HG03460 (cell line): ENCODE measurements around the gene TMTC2.
"Not testable (repeated sequence)": the region's sequence is repeated elsewhere in the genome, so short reads cannot be mapped to it uniquely, and the experiment has no call there.

Source experiments
- ATAC-seq: cut with Tn5 transposase; IDR thresholded peaks from one replicate; pipeline ENCODE4 v1.9.1; 2021; ENCODE audit not compliant: unreplicated experiment

The TMTC2 gene

DNA sequence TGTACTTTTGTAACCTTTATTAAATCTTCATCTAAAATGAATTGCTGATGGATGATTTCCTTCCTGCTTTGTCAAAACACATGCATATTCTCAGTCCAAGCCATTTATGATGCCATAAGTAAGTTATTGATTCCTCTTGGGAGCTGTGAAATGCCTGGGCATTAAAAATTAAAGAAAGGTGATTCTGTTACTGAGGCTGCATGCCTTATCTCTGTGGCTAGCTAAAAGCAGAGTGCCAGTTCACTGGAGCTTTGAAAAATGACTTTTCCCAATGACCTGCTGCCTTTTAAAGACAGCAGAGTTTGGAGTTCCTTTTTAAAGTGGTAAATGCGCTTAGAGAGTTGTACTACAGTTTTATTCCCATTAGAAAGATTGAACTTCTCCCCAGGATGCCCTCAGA, 152.1 kb downstream of the TMTC2 start:
- ATAC-seq: no peak

DNA sequence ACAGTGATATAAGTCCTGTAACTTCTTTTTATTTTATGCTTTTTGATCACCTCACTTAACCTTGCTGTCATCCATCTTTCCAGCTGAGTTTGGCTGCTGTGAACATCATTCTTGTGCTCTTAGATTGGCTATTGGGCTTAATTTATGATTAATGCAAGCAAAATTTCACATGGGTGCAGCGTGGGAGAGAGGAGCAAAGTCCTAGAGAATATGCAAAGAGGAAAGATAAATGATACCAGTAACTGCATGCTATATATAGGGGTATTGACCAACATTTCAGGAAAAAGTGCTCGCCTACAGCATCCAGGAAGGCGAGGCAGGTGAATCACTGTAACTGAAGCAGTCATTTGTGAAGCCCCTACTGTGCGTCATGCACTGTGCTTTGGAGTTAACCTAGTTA, 153.1 kb downstream of the TMTC2 start:
- ATAC-seq: no peak

DNA sequence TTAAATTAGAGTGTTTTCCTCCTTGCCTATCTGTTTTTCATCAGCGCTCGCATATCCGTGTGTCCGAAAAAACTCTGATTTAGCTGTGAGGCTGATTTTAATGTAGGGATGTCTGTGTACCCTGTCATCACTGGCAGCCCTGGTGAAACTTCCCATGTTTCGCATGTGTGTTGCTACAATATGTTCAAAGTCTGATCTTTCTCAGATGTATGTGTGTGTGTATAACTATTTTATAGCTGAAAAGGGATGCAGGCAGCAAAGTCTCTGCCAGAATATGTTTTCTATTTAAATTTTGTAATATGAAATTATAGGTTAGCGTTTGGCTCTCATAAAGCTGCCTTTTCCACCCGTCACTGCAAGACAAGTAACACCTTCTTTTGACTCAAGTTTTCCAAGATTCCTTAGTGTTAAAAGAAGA, 154.8 kb downstream of the TMTC2 start:
- no peak for ATAC-seq

DNA sequence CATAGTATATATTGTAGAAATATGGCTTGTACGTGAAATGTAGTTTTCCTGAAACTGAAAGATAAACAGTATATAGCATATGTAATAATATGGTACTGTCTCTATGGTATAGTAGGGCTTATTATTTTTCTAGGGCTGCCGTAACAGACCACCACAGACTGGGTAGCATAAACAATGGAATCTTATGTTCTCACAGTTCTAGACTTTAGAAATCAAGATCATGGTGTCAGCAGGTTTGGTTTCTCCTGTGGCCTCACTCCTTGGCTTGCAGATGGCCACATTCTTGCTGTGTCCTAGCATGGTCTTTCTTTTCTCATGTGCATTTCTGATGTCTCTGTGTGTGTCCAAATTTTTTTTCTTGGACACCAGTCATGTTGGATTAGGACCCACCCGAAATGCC, 155.8 kb downstream of the TMTC2 start:
- ATAC-seq: no peak

DNA sequence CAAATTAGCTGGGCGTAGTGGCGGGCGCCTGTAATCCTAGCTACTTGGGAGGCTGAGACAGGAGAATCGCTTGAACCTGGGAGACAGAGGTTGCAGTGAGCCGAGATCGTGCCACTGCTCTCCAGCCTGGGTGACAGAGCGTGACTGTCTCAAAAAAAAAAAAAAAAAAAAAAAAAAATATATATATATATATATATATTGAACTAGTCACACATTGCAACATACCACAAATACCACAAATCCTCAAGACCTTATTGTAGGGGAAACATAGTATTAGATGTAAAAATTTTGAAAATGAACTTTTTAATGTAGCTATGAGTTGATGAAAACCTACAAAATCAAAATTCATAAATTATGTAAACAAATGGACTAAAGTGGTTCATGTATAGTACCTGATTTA, 158.4 kb downstream of the TMTC2 start:
- ATAC-seq: not testable (repeated sequence)

DNA sequence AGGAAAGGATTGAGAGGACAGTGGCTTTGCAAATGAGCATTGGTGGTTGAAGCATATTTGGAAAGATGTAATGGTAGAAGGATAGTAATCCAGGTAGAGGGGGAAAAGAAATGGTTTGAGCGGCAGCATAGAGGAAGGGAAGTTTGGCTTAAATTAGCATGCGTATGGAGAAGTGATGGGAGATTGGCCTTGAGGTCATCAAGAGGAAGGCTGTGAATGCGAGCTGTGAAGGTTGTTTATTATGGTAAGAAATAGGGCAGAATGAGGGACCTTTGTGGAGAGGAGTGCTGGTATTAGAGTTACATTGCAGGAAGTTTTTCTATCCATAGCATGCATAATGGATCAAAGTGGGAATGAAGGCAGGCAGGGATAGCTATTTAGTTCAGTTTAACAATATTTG, 162.1 kb downstream of the TMTC2 start:
- ATAC-seq: no peak

DNA sequence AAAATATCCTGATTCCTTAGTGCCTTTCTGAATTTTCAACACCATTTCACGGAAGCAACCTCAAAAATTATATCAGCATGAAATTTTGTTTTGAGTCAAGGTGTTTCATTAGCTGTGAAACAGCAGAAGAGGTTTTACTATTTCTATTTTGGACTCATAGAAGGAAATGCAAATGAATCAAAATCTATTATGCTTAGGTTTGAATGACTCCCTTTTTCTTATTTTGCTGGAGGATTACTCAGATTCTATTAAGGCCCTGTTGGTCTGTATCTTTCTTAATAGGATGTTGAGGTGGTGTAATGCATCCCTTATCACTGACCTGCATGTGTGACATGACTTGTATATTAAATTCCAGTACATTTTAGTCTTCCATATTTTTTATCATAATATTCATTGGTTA, 165.8 kb downstream of the TMTC2 start:
- ATAC-seq: no peak

DNA sequence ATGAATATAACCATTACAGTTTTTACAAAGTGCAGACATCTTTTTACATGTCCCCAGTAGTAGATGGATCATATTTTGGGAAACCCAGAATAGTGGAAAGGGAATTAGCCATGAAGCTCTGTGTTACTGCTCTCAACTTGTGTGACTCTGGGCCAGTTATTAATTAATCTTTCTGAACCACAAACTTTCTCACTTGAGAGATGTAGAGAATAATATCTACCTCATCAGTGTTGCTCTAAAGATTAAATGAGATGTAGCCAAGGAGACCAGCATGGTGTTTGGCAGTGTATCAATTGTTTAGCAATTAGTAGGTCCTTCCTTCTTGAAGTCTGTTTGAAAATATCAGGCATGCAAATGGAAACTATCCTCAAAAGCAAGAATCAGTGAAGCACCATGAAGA, 169.2 kb downstream of the TMTC2 start:
- peak; percentile 87 for ATAC-seq

DNA sequence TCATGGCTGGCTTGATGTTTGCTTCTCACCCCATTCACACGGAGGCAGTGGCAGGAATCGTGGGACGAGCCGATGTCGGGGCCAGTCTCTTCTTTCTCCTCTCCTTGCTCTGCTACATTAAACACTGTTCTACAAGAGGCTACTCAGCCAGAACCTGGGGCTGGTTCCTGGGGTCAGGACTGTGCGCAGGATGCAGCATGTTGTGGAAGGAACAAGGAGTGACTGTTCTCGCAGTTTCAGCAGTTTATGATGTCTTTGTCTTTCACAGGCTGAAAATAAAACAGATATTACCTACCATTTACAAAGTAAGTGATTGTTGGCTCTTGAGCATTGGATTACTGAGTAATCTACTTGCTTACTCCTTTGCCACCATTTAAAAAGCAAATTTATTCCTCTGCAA, 170.6 kb downstream of the TMTC2 start:
- ATAC-seq: no peak

DNA sequence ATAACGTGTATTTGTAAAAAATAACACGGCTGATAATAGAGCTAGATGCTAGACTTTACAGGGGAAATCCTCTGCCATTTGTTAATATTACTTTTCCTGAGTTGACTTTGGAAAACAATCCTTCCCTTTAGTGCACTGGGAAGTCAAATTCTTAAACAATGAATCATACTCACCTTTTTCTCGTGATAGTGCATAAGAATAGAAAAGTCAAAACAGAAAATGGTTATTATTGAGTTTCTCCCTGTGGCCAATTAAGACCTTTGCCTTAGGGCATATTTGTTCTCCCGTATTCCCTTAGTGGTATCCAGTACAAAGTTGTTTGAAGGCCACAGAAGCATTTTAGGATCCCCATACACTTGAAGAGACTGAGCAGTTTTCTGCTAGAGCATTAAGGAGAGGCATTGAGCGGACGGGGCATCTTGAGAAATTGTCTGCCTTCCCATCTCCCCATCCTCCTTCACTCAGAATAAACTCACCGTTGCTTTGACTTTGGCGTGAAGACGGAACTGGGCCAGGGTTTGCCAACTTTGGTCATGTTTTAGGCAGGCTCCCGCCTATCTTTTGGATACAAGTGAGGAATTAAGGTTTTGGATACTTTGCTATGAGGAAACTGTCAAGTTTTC, 171.3 kb downstream of the TMTC2 start:
- no peak for ATAC-seq

DNA sequence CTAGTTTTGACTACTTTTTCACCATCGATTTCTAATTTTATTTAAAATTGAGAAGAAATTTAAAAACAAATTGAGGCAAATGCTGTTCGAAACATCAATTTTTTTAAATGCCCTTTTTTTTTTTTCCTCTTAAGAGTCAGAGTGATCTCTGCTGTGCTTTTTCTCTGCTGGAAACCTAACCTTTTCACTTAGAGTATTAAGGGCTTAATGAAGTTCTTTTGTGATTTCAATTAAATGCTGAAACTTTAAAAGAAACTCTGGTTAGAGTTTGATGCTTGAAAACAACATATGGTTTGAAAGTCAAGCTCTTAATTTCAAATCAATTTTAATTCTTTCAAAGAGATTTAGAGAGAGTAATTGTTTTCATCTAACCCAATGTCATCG, 171.8 kb downstream of the TMTC2 start:
- no peak for ATAC-seq

DNA sequence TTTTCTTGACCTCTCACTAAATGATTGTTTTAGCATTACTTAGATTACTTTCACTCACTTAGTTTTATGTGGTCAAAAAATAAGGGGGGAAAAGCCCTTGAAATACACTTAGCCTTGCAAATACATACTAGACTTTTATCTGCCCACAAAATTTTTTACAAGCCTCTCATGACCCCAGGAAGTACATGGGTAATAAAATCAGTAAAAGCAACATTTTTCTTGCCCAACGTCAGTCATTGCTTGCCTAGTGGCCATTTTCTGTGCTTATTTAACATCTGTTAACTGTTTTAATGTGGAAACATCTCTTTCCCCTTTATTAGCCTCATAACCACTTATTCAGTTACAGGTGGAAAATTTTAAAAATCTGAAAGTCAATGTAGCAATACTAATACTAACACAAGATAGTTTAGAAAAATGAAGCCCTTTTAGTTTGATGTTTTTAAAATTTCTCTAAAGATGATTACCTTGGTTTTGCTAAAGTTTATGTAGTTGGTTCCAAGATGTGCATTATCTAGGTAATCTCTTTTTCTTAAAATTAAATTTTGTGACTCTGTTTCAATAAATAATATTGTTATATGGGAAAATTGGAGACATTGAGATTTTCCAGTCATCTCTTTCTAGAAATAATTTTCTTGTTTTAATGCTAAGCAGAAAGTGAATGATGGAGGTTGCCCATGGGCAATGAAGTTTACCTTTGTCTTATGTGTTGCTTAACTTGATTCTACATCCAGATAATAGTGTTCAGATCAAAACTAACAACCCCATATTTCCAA, 175.5 kb downstream of the TMTC2 start:
- ATAC-seq: no peak

DNA sequence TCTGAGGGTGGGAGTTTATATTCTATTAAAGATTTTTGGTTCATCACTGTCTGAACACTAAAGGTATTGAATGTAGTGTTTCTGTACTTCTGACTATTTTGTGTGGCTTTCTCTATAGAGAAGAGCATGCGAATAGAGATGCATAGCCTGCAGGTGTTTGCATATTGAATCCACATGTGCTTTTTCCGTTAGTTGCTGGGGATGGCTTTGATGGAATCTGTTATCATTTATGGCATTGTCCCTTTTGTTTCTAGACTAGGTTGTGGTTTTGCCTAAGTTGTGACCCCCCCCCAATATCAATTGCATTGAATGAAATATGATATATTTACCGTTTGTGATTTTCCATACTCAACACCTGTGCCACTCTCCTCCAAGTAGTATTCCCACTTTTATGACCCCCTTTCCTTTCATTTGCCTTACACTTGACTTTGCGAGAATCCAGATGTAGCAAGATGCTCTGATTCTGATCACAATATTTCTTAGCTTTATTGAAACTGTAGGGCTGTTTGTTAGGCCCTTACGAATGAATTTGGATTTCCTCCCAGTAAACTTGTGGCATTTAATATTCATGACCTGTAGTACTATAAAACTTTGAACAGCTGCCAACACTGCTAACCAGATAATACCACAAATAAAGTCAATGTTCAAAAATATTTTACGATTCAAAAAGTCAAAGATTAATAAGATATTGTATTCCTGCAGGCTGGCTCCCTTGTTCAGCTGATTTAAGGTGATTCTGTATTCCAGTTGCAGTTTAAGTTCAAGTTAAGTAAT, 176.4 kb downstream of the TMTC2 start:
- no peak for ATAC-seq

DNA sequence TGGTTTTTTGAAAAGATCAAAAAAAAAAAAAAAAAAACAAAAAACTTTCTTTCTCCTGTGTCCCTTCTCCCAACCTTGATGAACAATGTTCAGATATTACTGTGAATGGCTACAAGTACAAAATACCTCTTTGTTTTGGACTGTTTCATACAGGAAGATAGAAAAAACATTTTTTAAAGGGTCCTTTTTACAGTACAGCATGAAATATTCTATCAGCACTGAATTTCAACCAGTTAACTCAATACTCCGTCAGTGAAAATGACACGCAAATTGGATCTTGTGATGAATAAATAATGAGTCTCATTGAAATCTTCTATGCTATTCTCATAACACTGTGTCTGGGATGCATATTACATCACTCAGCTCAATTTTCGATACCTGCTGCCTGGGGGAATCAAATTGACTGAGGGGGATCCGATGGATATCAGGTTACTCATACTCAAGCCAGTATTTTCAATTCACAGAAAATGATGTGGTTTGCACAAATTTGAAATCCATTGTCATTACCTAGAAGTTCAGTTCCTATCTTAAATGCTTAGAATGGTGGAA, 179.6 kb downstream of the TMTC2 start:
- ATAC-seq: no peak

DNA sequence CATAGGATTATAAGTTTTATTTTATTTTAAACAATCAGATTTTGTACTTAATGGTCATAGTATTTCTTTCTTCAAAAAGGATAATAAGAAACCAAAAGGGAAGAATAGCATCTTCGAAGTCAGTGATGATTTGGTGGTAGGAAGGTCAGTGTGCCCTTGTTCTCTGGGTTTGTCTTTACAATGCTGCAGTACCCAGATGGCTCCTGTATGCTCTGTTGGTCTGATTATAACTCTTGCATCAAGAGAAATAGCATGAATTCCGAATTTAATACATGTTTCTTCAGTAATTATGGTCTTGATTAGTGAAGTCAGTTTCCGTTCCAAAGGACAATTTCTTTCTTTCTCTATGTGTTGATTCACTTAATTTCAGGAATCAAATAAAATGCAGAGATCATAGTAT, 180.2 kb downstream of the TMTC2 start:
- no peak for ATAC-seq

DNA sequence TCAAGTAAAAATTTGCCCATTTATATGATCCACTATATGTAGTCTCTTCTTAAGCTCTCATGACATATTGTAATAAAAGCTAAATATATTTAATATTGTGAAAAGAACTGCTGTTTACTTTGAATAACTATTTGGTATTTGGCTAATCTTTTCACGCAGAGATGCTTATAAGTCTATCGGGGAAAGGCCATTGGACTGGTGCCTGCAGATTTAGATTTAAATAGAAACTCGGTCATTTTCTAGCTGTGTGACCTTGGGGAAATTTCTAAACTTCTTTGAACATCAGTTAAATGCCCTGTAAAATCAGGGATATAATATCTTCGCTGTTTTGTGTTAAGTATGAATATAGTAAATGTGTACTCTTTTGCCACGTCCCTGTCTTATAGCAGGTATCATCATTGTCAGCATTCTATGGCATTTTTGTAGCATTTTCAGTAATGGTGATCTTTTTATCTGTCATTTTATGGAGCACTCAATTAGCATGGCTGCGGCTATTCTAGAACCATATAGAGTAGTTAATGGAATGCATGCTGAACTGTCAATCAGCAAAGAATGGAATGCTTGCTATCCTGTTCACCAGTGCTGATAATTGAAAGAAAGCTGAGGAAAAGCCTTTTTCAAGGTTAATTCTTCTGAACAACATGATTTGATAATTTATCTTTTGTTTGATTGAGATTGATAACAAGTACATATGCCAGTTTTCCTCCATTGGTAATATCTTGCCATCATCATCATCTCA, 181.2 kb downstream of the TMTC2 start:
- no peak for ATAC-seq

DNA sequence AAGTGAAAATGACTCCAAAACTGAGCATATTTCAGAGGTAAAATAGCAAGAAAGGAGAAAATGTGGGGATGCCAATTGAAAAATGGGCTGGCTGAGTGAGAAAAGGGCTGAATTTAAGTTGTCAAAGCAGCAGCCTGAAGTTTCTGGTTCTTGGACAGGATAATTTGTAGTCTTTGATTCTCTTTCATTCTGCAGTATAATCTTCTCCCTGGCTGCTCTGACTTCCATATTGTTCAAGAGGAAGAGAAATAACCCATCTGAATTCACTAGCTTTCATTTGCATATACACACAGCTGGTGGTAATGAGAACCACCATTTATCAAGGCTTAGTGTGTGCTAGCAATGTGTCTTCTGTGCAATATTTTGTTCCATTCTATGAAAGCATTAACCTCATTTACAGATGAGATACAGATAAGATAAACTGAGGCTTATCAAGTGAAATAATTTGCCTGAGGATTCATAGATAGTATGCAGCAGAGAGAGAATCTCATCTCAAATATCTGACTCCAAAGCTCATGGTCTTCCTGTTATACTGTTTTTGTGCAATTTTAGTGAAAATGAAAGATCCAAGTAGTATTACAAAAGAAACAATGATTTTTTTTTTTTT, 184.2 kb downstream of the TMTC2 start:
- peak; percentile 70 for ATAC-seq

DNA sequence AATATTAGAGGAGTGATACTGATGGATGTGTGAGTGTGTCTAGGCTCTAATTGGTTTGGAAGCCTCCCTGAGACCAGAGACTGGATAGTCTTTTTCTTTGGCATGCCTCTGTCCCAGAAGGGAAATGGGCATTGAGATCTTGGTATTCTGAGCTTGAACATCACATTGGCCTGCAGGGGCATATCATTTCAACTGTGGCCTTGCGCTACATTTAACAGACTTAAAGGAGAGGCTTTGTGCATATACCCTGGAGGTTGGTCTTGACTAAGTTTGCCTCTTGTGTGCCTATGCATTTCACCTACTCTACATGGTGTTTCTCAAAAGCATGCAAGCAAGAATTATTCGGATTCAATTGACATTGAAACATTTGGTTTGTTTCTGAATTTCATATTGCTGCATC, 185.4 kb downstream of the TMTC2 start:
- no peak for ATAC-seq

DNA sequence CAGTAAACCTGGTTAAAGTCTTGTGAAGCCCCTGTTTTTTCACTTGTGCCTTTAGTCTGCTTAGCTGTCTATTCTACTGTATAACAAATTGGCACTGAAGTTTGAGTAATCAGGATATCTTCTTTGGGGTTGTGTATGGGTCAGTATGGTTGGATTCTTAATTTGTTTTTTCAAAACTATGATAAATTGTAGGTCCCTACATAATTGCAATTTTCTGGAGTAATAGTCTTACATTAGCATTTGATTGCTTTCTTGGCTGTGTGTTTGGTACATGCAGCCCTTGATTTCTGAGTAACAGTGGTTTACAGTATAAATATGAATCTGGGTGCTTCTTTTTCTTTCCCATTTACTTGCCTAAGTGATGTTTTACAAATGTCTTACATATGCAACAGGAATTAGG, 186.6 kb downstream of the TMTC2 start:
- no peak for ATAC-seq

DNA sequence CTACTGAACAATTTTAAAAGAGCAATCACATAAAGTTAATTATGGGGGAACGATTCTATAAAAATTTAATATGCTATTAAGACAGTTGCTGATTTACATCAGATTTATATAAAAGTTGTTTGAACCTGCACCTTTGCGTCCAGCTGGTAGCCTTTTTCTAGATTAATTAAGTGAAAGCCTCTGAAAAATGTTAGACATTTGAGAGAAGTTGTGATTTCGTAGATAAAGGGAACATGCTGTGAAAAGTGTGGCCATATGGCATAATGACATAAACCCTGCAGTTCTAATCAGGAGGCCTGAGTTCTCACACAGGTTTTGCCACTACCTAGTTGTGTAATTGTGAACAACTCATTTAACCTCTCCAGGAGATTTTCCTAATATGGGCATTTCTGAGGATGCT, 187.2 kb downstream of the TMTC2 start:
- no peak for ATAC-seq

DNA sequence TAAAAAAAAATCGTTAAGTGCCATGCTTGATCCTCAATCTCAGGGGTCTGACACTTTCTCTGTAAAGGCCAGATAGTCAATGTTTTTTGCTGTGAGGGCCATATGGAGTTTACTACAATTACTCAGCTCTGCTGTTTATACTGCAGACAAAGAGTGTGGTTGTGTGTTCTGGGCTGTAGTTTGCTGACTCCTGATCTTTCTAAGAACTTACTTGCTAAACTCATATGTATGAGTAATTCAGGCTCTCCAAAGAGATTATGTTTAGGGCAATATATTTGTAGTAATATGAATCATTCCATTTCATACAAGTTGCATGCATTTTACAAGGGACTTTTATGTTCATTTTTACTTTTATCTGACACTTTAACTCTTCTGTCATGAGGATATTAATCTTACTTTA, 188.2 kb downstream of the TMTC2 start:
- no peak for ATAC-seq
